Measurements from ENCODE around the gene MTO1. TPM values are rescaled to one million over a fixed set of nuclear protein-coding genes. Genes with fewer than 3 reads are reported as not detected.

MTO1 gene
- total RNA-seq, 2 experiments from 2014 or later: 62.1 to 66.4 TPM

DNA sequence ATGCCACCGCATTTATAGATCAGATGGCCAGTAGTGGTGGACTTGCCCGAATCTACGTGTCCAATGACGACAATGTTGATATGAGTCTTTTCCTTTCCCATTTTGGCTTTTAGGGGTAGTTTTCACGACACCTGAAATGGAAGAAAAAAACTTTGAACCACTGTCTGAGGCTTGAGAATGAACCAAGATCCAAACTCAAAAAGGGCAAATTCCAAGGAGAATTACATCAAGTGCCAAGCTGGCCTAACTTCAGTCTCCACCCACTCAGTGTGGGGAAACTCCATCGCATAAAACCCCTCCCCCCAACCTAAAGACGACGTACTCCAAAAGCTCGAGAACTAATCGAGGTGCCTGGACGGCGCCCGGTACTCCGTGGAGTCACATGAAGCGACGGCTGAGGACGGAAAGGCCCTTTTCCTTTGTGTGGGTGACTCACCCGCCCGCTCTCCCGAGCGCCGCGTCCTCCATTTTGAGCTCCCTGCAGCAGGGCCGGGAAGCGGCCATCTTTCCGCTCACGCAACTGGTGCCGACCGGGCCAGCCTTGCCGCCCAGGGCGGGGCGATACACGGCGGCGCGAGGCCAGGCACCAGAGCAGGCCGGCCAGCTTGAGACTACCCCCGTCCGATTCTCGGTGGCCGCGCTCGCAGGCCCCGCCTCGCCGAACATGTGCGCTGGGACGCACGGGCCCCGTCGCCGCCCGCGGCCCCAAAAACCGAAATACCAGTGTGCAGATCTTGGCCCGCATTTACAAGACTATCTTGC lies 58.6 kb downstream of the MTO1 start:
- Mint-ChIP-seq H3K27me3 (no peaks in the 10 kb centered on the region), H3K36me3 (ENCODE audit: low read depth) (peaks cover 57% of the 10 kb centered on the region), H3K4me1 (peaks cover 55% of the 10 kb centered on the region), H3K9me3 (no peaks in the 10 kb centered on the region), H3K27ac (peak overlapping the region; percentile 97), H3K4me3 (peak overlapping the region; percentile 89)
- ChIA-PET POLR2A (interaction anchor here (0.6 to 13.6 kb wide), 36 partner anchors 8 to 1764 kb away, joined by 3 to 191 read pairs (median 5); partner anchors contain the start of genes CGAS, KHDC1, MTO1 and SLC17A5), CTCF (interaction anchor here (0.9 to 5.2 kb wide), 4 partner anchors 58 to 133 kb away, joined by 6 to 40 read pairs (median 17); partner anchors contain the start of genes MTO1 and SLC17A5)
- DNase-seq: peak; percentile 84

DNA sequence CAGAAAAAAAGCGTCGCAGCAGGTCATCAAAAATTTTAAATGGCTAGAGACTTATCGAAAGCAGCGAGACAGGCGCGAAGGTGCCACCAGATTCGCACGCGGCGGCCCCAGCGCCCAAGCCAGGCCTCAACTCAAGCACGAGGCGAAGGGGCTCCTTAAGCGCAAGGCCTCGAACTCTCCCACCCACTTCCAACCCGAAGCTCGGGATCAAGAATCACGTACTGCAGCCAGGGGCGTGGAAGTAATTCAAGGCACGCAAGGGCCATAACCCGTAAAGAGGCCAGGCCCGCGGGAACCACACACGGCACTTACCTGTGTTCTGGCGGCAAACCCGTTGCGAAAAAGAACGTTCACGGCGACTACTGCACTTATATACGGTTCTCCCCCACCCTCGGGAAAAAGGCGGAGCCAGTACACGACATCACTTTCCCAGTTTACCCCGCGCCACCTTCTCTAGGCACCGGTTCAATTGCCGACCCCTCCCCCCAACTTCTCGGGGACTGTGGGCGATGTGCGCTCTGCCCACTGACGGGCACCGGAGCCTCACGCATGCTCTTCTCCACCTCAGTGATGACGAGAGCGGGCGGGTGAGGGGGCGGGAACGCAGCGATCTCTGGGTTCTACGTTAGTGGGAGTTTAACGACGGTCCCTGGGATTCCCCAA lies 59.3 kb downstream of the MTO1 start, which contains the start of gene EEF1A1:
Gene EEF1A1 (minus strand): TSS at position 345 of the 663 bp plus-strand sequence. CDS start 1,006 bp downstream, outside the sequence.
- peaks cover 48% of the 10 kb centered on the region for H3K4me1 Mint-ChIP-seq

DNA sequence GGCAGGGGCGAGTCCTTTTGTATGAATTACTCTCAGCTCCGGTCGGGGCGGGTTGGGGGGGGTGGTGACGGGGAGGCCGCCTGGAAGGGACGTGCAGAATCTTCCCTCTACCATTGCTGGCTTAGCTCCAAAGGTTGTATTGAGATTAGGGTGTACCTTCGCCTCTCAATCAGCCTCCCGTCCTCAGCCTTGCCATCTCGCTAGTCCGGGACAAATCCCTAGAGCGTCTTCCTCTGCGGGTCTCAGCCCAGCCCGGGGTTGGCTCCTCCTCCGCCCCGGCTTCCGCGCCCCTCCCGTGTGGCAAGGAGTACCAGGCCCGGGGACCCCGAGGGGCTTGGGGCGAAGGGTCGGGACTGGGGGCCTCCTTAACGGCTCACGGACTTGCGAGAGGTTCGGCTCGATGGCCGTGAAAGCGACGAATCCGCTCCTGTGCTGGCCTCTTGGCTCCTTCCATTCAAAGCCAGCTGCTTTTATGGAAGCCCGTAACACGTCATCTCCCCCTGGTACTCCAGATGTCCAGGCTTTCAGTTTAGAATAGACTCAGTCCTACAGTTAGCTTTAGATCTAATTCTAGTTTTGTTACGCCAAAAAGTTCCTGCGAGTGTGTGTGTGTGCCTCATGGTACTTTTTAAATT lies 59.9 kb downstream of the MTO1 start:
- Mint-ChIP-seq H3K27ac (peak overlapping the region; percentile 97), H3K4me3 (peak overlapping the region; percentile 89), H3K4me1 (peaks cover 41% of the 10 kb centered on the region), H3K27me3 (no peaks in the 10 kb centered on the region), H3K9me3 (no peaks in the 10 kb centered on the region), H3K36me3 (ENCODE audit: low read depth) (peaks cover 43% of the 10 kb centered on the region)
- DNase-seq: no peak
- ChIA-PET CTCF (interaction anchor here (1.1 to 5.2 kb wide), 7 partner anchors 12 to 132 kb away, joined by 3 to 40 read pairs (median 12); partner anchors contain the start of genes MTO1 and SLC17A5), POLR2A (interaction anchor here (0.8 to 13.6 kb wide), 38 partner anchors 8 to 212 kb away, joined by 3 to 191 read pairs (median 5); partner anchors contain the start of genes CGAS, MTO1 and SLC17A5)

More for the DNA sequence above, 59.3 kb downstream of the MTO1 start, which contains the start of gene EEF1A1:
- no peaks in the 10 kb centered on the region for H3K9me3 Mint-ChIP-seq
- H3K4me3 Mint-ChIP-seq: peak within 1 kb of the TSS; percentile 89
- CTCF ChIA-PET: interaction anchor here (1.3 to 5.2 kb wide), 6 partner anchors 12 to 133 kb away, joined by 4 to 40 read pairs (median 12); partner anchors contain the start of genes MTO1 and SLC17A5
- DNase-seq: peak; percentile 100
- H3K27ac Mint-ChIP-seq: peak within 1 kb of the TSS; percentile 97
- POLR2A ChIA-PET: interaction anchor here (0.8 to 13.6 kb wide), 44 partner anchors 8 to 1763 kb away, joined by 3 to 191 read pairs (median 5); partner anchors contain the start of genes CGAS, KHDC1, MTO1 and SLC17A5
- peaks cover 50% of the 10 kb centered on the region for H3K36me3 Mint-ChIP-seq (ENCODE audit: low read depth)
- H3K27me3 Mint-ChIP-seq: no peaks in the 10 kb centered on the region

DNA sequence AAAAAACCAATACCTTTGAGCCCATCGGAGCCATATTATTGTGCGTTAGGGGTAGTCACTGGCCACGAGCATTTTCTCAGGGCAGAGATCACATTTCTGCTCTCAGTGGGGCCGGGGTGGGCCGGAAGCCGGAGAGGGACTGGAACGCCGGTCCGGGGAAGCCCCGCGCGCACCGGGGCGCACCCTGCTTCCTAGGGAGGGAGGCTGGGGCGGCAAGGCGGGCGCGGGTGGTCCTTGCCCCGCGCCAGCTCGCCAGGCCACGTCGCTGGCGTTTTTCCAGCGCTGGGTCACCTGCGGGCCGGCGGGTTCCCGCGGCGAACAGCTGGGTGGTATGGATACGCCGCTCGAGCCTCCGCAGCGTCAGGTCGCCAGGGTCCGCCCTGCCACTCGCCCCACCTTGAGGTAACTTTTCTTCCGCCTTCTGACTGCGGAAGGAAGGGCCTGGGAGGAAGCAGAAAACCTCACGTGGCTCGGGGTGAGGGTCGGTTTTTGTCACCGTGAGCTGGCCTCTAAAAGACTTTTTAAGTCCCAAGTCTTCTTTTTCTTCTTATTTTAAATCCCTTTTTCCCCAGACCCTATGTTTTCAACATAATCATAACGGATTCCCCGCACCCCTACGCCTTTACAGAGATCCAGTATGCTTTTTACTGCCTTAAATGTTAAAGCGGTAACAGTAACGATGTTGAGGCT lies 62.0 kb downstream of the MTO1 start:
- peaks cover 25% of the 10 kb centered on the region for H3K36me3 Mint-ChIP-seq (ENCODE audit: low read depth)
- H3K9me3 Mint-ChIP-seq: no peaks in the 10 kb centered on the region
- ChIA-PET CTCF (interaction anchor here (0.9 to 5.2 kb wide), 8 partner anchors 8 to 130 kb away, joined by 3 to 40 read pairs (median 5); partner anchors contain the start of gene SLC17A5), POLR2A (interaction anchor here (0.6 to 13.6 kb wide), 23 partner anchors 12 to 1761 kb away, joined by 3 to 191 read pairs (median 4); partner anchors contain the start of genes CGAS, MTO1 and SLC17A5)
- H3K27me3 Mint-ChIP-seq: peaks cover 6% of the 10 kb centered on the region
- peaks cover 27% of the 10 kb centered on the region for H3K4me1 Mint-ChIP-seq
- peak; percentile 83 for DNase-seq
- H3K27ac Mint-ChIP-seq: peak overlapping the region; percentile 97
- peak overlapping the region; percentile 89 for H3K4me3 Mint-ChIP-seq

DNA sequence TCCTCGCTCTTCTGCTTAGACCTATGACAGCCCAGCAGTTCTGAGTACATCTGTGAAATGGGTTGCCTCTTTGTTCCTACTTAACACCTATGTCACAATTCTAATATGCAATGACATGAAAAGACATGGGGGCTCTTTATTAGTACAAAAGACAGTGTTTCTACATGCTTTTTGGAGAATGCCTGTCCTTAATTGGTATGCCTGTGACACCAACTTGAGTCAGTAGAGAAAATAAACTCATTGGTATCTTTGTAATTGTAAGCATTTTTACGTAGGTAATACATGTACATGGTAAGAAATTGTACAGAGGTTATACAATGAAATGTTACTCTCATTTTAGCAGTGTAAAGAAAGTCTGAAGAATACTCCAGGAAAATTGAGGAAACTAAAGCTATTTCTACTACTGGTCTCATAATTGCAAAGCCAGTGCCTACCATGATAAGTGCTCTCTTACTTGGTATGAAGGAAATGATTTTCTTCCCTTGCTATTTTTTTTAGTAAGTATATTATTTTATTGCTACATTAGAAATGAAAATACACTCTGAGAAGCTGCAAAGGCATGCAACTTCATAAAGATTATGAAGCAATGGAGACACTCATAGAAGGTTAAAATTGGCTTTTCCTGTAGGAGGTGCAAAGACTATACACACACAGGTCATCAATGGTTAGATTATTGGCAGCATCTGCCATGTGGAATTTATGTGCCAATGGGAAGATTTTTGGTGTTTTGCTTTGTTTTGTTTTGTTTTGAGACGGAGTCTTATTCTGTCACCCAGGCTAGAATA lies 64.2 kb downstream of the MTO1 start:
- no peak for DNase-seq
- Mint-ChIP-seq H3K4me3 (no peak overlapping the region), H3K9me3 (no peaks in the 10 kb centered on the region), H3K27ac (no peak overlapping the region), H3K36me3 (ENCODE audit: low read depth) (peaks cover 4% of the 10 kb centered on the region), H3K4me1 (peaks cover 13% of the 10 kb centered on the region), H3K27me3 (peaks cover 10% of the 10 kb centered on the region)
- CTCF ChIA-PET: interaction anchor here (0.6 to 4.3 kb wide), 2 partner anchors 19 to 127 kb away, joined by 3 to 21 read pairs; partner anchors contain the start of gene SLC17A5
- POLR2A ChIA-PET: interaction anchor here (0.7 to 7.5 kb wide), 4 partner anchors 9 to 129 kb away, joined by 3 to 93 read pairs (median 6); no protein-coding TSS in a partner anchor

DNA sequence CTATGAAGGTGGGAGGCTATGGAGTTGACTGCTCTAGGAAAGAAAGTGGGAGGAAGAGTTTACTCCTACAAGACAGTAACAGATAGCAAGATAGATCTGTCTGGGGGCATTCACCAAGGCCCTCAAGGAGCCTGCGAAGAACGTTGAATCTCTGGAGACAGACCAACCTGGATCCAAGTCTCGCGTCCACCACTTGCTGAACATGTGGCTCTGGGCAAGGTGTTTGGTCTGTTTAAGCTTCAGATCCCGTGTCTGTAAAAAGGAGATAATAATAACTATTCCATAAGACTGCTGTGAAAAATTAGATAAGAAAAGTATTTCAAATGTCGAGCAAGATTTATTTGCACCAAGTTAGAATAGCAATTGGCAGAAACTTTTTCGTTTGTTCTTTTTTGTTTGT lies 67.4 kb downstream of the MTO1 start:
- H3K4me3 Mint-ChIP-seq: no peak overlapping the region

DNA sequence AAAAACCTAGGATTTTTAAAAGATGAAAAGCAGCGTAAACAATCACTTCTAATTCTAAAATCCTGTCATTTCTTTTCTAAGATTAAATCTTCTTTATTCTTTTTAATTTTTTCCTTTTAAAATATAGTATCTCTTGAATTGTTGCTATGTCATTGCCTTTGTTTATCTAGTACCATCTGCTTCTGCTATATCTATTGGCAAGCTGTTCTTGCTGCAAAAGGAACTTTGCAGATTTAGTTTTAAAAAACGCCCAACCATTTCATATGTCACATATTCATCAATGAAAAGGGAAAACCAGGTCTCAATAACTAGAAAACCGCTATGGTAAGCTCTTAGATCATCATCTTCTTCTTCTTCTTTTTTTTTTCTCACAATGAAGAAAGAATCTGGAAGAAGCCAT lies 70.8 kb downstream of the MTO1 start:
- ChIA-PET CTCF (interaction anchor here (0.6 kb wide), 1 partner anchor 69 kb away, joined by 3 read pairs; no protein-coding TSS in a partner anchor), POLR2A (no interaction called here)
- Mint-ChIP-seq H3K9me3 (no peaks in the 10 kb centered on the region), H3K4me3 (no peak overlapping the region), H3K27me3 (peaks cover 18% of the 10 kb centered on the region), H3K4me1 (no peaks in the 10 kb centered on the region), H3K27ac (no peak overlapping the region), H3K36me3 (ENCODE audit: low read depth) (no peaks in the 10 kb centered on the region)
- DNase-seq: no peak

More for the DNA sequence above, 67.4 kb downstream of the MTO1 start:
- Mint-ChIP-seq H3K27me3 (peaks cover 14% of the 10 kb centered on the region), H3K36me3 (ENCODE audit: low read depth) (no peaks in the 10 kb centered on the region), H3K9me3 (no peaks in the 10 kb centered on the region), H3K27ac (no peak overlapping the region), H3K4me1 (peaks cover 6% of the 10 kb centered on the region)
- ChIA-PET CTCF (interaction anchor here (0.9 kb wide), 1 partner anchor 33 kb away, joined by 3 read pairs; no protein-coding TSS in a partner anchor), POLR2A (interaction anchor here (1.0 to 1.4 kb wide), 2 partner anchors 8 to 14 kb away, joined by 4 read pairs; partner anchors contain the start of gene EEF1A1)
- DNase-seq: no peak

DNA sequence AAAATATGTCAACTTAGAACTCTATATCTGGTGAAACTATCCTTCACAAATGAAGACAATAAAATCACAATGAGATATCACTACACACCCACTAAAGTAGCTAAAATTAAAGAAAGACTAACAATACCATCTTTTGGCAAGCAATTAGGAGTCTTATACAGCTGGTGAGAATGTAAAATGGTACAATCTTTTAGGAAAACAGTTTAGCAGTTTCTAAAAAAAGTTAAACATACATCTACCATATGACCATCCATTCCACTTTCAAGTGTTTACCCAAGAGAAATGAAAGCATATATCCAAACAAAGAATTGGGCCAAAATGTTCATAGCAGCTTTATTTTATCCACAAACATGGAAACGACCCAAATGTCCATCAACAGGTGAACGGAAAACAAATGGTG lies 73.1 kb downstream of the MTO1 start:
- no peaks in the 10 kb centered on the region for H3K9me3 Mint-ChIP-seq
- no peak overlapping the region for H3K27ac Mint-ChIP-seq
- H3K4me1 Mint-ChIP-seq: no peaks in the 10 kb centered on the region
- ChIA-PET POLR2A (no interaction called here), CTCF (no interaction called here)
- no peak overlapping the region for H3K4me3 Mint-ChIP-seq
- no peak for DNase-seq
- no peaks in the 10 kb centered on the region for H3K36me3 Mint-ChIP-seq (ENCODE audit: low read depth)
- H3K27me3 Mint-ChIP-seq: peaks cover 8% of the 10 kb centered on the region

DNA sequence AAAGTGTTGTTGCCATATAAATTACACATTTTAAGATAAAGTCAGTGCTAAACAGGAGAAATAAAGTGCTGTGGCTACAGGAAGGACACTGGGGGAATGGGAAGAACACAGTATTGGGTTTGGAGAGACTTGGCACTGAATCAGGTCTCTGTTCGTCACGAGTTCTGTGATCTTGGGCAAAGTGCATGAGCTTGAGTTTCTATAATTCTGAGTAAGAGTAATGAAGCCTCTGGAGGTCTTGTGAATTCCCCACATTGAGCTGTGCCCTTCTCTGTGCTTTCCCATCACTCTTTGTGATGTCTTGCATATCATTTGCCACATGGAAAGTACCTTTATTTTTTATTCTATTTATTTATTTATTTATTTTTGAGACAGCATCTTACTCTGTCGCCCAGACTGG lies 76.1 kb downstream of the MTO1 start:
- H3K4me1 Mint-ChIP-seq: no peaks in the 10 kb centered on the region
- CTCF ChIA-PET: interaction anchor here (1.1 kb wide), 1 partner anchor 10 kb away, joined by 3 read pairs; no protein-coding TSS in a partner anchor
- no peak for DNase-seq
- H3K9me3 Mint-ChIP-seq: no peaks in the 10 kb centered on the region
- H3K27ac Mint-ChIP-seq: no peak overlapping the region
- no peak overlapping the region for H3K4me3 Mint-ChIP-seq
- H3K27me3 Mint-ChIP-seq: peaks cover 7% of the 10 kb centered on the region
- H3K36me3 Mint-ChIP-seq (ENCODE audit: low read depth): no peaks in the 10 kb centered on the region
- POLR2A ChIA-PET: interaction anchor here (1.1 kb wide), 1 partner anchor 17 kb away, joined by 4 read pairs; the partner anchor contains the start of gene EEF1A1

DNA sequence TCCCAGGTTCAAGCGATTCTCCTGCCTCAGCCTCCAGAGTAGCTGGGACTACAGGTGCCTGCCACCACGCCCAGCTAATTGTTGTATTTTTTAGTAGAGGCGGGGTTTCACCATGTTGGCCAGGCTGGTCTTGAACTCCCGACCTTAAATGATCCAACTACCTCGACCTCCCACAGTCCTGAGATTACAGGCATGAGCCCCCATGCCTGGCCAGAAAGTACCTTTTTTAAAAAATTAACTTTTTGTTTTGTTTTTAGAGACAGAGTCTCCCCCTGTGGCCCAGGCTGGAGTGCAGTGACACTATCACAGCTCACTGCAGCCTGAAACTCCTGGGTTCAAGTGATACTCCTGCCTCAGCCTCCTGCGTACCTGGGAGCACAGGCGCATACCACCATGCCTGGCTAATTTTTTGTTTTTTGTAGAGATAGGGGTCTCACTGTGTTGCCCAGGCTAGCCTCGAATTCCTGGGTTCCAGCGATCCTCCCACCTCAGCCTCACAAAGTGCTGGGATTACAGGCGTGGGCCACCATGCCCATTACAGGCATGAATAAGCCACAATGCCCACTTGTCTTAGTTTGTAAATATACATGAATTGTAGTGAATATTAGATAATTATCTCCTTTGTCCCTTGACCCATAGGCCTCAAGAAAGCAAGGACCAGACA lies 76.7 kb downstream of the MTO1 start:
- CTCF ChIA-PET: interaction anchor here (1.1 kb wide), 1 partner anchor 9 kb away, joined by 3 read pairs; no protein-coding TSS in a partner anchor
- Mint-ChIP-seq H3K27ac (no peak overlapping the region), H3K9me3 (no peaks in the 10 kb centered on the region), H3K4me1 (no peaks in the 10 kb centered on the region), H3K36me3 (ENCODE audit: low read depth) (no peaks in the 10 kb centered on the region), H3K4me3 (no peak overlapping the region), H3K27me3 (peaks cover 7% of the 10 kb centered on the region)
- POLR2A ChIA-PET: no interaction called here
- DNase-seq: no peak

Measured in activated CD4-positive, alpha-beta memory T cell treated with anti-CD3 and anti-CD28 coated beads, Interleukin-2, amount 10 ng/mL, durations not matched to agents 7 days and 5 days (primary cell).